Measurements from ENCODE around the gene FAM241A.

FAM241A gene

GRCh38 chr4:112219826-112220366 lies 74.6 kb downstream of the FAM241A start:
- Histone ChIP-seq H3K4me3 (ENCODE audit: low read depth, low read length) (no peak overlapping the region), H3K27me3 (ENCODE audit: control insufficient read depth, insufficient read depth, low read length) (no peaks in the 10 kb centered on the region), H3K9me3 (ENCODE audit: control insufficient read depth, insufficient read depth, low read depth, low read length) (peaks cover 16% of the 10 kb centered on the region; the same call in 1 of the 2 replicates), H3K4me1 (ENCODE audit: control insufficient read depth, insufficient read depth, low read length) (no peaks in the 10 kb centered on the region), H3K36me3 (ENCODE audit: control insufficient read depth, insufficient read depth, low read length) (no peaks in the 10 kb centered on the region), H3K27ac (ENCODE audit: low read depth, low read length) (no peak overlapping the region), H3K9ac (ENCODE audit: low read length) (no peak overlapping the region)

- H3K36me3 ChIP-seq (ENCODE audit: control insufficient read depth, insufficient read depth, low read length) = no peaks in the 10 kb centered on the region
- H3K9me3 ChIP-seq (ENCODE audit: control insufficient read depth, insufficient read depth, low read depth, low read length) = peaks cover 16% of the 10 kb centered on the region; the same call in 1 of the 2 replicates
- H3K9ac ChIP-seq (ENCODE audit: low read length) = no peak overlapping the region
- H3K27ac ChIP-seq (ENCODE audit: low read depth, low read length) = no peak overlapping the region
- no peak overlapping the region for H3K4me3 ChIP-seq (ENCODE audit: low read depth, low read length)
- H3K4me1 ChIP-seq (ENCODE audit: control insufficient read depth, insufficient read depth, low read length) = no peaks in the 10 kb centered on the region
- no peaks in the 10 kb centered on the region for H3K27me3 ChIP-seq (ENCODE audit: control insufficient read depth, insufficient read depth, low read length)
Measured at GRCh38 chr4:112222219-112222955, 77.1 kb downstream of the FAM241A start.

- Histone ChIP-seq H3K4me1 (ENCODE audit: control insufficient read depth, insufficient read depth, low read length) (peaks cover under 1% of the 10 kb centered on the region; the same call in 1 of the 2 replicates), H3K9me3 (ENCODE audit: control insufficient read depth, insufficient read depth, low read depth, low read length) (peaks cover 16% of the 10 kb centered on the region; the same call in 1 of the 2 replicates), H3K9ac (ENCODE audit: low read length) (no peak overlapping the region), H3K36me3 (ENCODE audit: control insufficient read depth, insufficient read depth, low read length) (no peaks in the 10 kb centered on the region), H3K4me3 (ENCODE audit: low read depth, low read length) (no peak overlapping the region), H3K27ac (ENCODE audit: low read depth, low read length) (no peak overlapping the region), H3K27me3 (ENCODE audit: control insufficient read depth, insufficient read depth, low read length) (no peaks in the 10 kb centered on the region)
Measured at GRCh38 chr4:112225157-112225556, 79.9 kb downstream of the FAM241A start.

GRCh38 chr4:112230879-112231778 lies 85.9 kb downstream of the FAM241A start:
- Histone ChIP-seq H3K9ac (ENCODE audit: low read length) (peak overlapping the region; percentile 94), H3K9me3 (ENCODE audit: control insufficient read depth, insufficient read depth, low read depth, low read length) (no peaks in the 10 kb centered on the region), H3K4me3 (ENCODE audit: low read depth, low read length) (peak overlapping the region; percentile 85), H3K36me3 (ENCODE audit: control insufficient read depth, insufficient read depth, low read length) (no peaks in the 10 kb centered on the region), H3K27me3 (ENCODE audit: control insufficient read depth, insufficient read depth, low read length) (no peaks in the 10 kb centered on the region), H3K27ac (ENCODE audit: low read depth, low read length) (peak overlapping the region; percentile 89), H3K4me1 (ENCODE audit: control insufficient read depth, insufficient read depth, low read length) (peaks cover 4% of the 10 kb centered on the region; the same call in 1 of the 2 replicates)

GRCh38 chr4:112231779-112232713 lies 86.8 kb downstream of the FAM241A start, which contains the start of gene AP1AR:
Gene AP1AR (plus strand): TSS chr4:112231787. CDS start chr4:112232092, 305 bp downstream.
- Histone ChIP-seq H3K36me3 (ENCODE audit: control insufficient read depth, insufficient read depth, low read length) (no peaks in the 10 kb centered on the region), H3K4me1 (ENCODE audit: control insufficient read depth, insufficient read depth, low read length) (peaks cover 4% of the 10 kb centered on the region; the same call in 1 of the 2 replicates), H3K9ac (ENCODE audit: low read length) (peak within 1 kb of the TSS; percentile 94), H3K27ac (ENCODE audit: low read depth, low read length) (peak within 1 kb of the TSS; percentile 89), H3K9me3 (ENCODE audit: control insufficient read depth, insufficient read depth, low read depth, low read length) (no peaks in the 10 kb centered on the region), H3K27me3 (ENCODE audit: control insufficient read depth, insufficient read depth, low read length) (no peaks in the 10 kb centered on the region), H3K4me3 (ENCODE audit: low read depth, low read length) (peak within 1 kb of the TSS; percentile 85)

- Histone ChIP-seq H3K36me3 (ENCODE audit: control insufficient read depth, insufficient read depth, low read length) (no peaks in the 10 kb centered on the region), H3K27me3 (ENCODE audit: control insufficient read depth, insufficient read depth, low read length) (no peaks in the 10 kb centered on the region), H3K4me3 (ENCODE audit: low read depth, low read length) (no peak overlapping the region), H3K4me1 (ENCODE audit: control insufficient read depth, insufficient read depth, low read length) (peaks cover 11% of the 10 kb centered on the region), H3K27ac (ENCODE audit: low read depth, low read length) (no peak overlapping the region), H3K9ac (ENCODE audit: low read length) (no peak overlapping the region), H3K9me3 (ENCODE audit: control insufficient read depth, insufficient read depth, low read depth, low read length) (no peaks in the 10 kb centered on the region)
Measured at GRCh38 chr4:112234952-112235609, 89.8 kb downstream of the FAM241A start.

GRCh38 chr4:112236040-112236439 lies 90.8 kb downstream of the FAM241A start:
- Histone ChIP-seq H3K27ac (ENCODE audit: low read depth, low read length) (no peak overlapping the region), H3K4me1 (ENCODE audit: control insufficient read depth, insufficient read depth, low read length) (peaks cover 6% of the 10 kb centered on the region), H3K9me3 (ENCODE audit: control insufficient read depth, insufficient read depth, low read depth, low read length) (no peaks in the 10 kb centered on the region), H3K36me3 (ENCODE audit: control insufficient read depth, insufficient read depth, low read length) (no peaks in the 10 kb centered on the region), H3K27me3 (ENCODE audit: control insufficient read depth, insufficient read depth, low read length) (no peaks in the 10 kb centered on the region), H3K9ac (ENCODE audit: low read length) (no peak overlapping the region), H3K4me3 (ENCODE audit: low read depth, low read length) (no peak overlapping the region)

- Histone ChIP-seq H3K4me3 (ENCODE audit: low read depth, low read length) (no peak overlapping the region), H3K4me1 (ENCODE audit: control insufficient read depth, insufficient read depth, low read length) (peaks cover 10% of the 10 kb centered on the region), H3K27ac (ENCODE audit: low read depth, low read length) (no peak overlapping the region), H3K36me3 (ENCODE audit: control insufficient read depth, insufficient read depth, low read length) (no peaks in the 10 kb centered on the region), H3K27me3 (ENCODE audit: control insufficient read depth, insufficient read depth, low read length) (no peaks in the 10 kb centered on the region), H3K9ac (ENCODE audit: low read length) (no peak overlapping the region), H3K9me3 (ENCODE audit: control insufficient read depth, insufficient read depth, low read depth, low read length) (no peaks in the 10 kb centered on the region)
Measured at GRCh38 chr4:112238833-112239232, 93.6 kb downstream of the FAM241A start.
